HG03196 (cell line): Measurements from ENCODE around the gene C19orf53.
"Not testable (repeated sequence)": the region's sequence is repeated elsewhere in the genome, so short reads cannot be mapped to it uniquely, and the experiment has no call there.

Source experiments
- ATAC-seq: cut with Tn5 transposase; IDR thresholded peaks from one replicate; pipeline ENCODE4 v1.9.1; 2021; ENCODE audit not compliant: unreplicated experiment

The C19orf53 gene

GRCh38 chr19:13763265-13763664 lies 11.0 kb upstream of the C19orf53 start:
- no peak for ATAC-seq

GRCh38 chr19:13764101-13764807 lies 10.0 kb upstream of the C19orf53 start, which contains the start of gene MRI1:
Gene MRI1 (plus strand): TSS chr19:13764522. CDS start chr19:13764589, 67 bp downstream.
- no peak for ATAC-seq

GRCh38 chr19:13764821-13765394 lies 9.3 kb upstream of the C19orf53 start:
- no peak for ATAC-seq

- ATAC-seq = no peak
Measured at GRCh38 chr19:13765395-13766094, 8.7 kb upstream of the C19orf53 start.

GRCh38 chr19:13766095-13766481 lies 8.2 kb upstream of the C19orf53 start:
- no peak for ATAC-seq

- ATAC-seq = no peak
Measured at GRCh38 chr19:13768510-13768909, 5.7 kb upstream of the C19orf53 start.

- no peak for ATAC-seq
Measured at GRCh38 chr19:13770013-13770635, 4.1 kb upstream of the C19orf53 start.

- ATAC-seq = no peak
Measured at GRCh38 chr19:13778398-13778797, 4.1 kb downstream of the C19orf53 start.

- no peak for ATAC-seq
Measured at GRCh38 chr19:13778847-13779246, 4.6 kb downstream of the C19orf53 start.

- not testable (repeated sequence) for ATAC-seq
Measured at GRCh38 chr19:13779794-13780193, 5.5 kb downstream of the C19orf53 start.

- no peak for ATAC-seq
Measured at GRCh38 chr19:13781547-13781946, 7.3 kb downstream of the C19orf53 start.

GRCh38 chr19:13782537-13782936 lies 8.3 kb downstream of the C19orf53 start:
- ATAC-seq = no peak

GRCh38 chr19:13783565-13784500 lies 9.6 kb downstream of the C19orf53 start:
- ATAC-seq = no peak

GRCh38 chr19:13784731-13785452 lies 10.6 kb downstream of the C19orf53 start:
- no peak for ATAC-seq

- ATAC-seq = no peak
Measured at GRCh38 chr19:13788991-13789390, 14.7 kb downstream of the C19orf53 start.

GRCh38 chr19:13790354-13790753 lies 16.1 kb downstream of the C19orf53 start:
- no peak for ATAC-seq

- ATAC-seq = not testable (repeated sequence)
Measured at GRCh38 chr19:13793317-13793716, 19.1 kb downstream of the C19orf53 start.

- no peak for ATAC-seq
Measured at GRCh38 chr19:13794398-13794756, 20.1 kb downstream of the C19orf53 start.

- peak; percentile 90 for ATAC-seq
Measured at GRCh38 chr19:13794757-13795589, 20.7 kb downstream of the C19orf53 start, which contains the start of gene ZSWIM4. Gene ZSWIM4 (plus strand): TSS chr19:13795443. CDS start chr19:13795649, 206 bp downstream.
